ENCODE results near the gene TAMM41. TPM values are rescaled to one million over a fixed set of nuclear protein-coding genes. Genes with fewer than 3 reads are reported as not detected.
"Not testable (repeated sequence)": the region's sequence is repeated elsewhere in the genome, so short reads cannot be mapped to it uniquely, and the experiment has no call there.

Gene TAMM41
- total RNA-seq, 1 donor from 2014 or later: 30.9 TPM

- TF ChIP-seq CTCF (IDR thresholded peaks at IDR 0.05; ENCODE audit: unreplicated experiment): no peak
- no peak overlapping the region for H3K27ac Mint-ChIP-seq
- H3K4me1 Mint-ChIP-seq: peaks cover 13% of the 10 kb centered on the region
- H3K9me3 Mint-ChIP-seq: no peaks in the 10 kb centered on the region
- no peaks in the 10 kb centered on the region for H3K36me3 Mint-ChIP-seq
- no peak overlapping the region for H3K4me3 Mint-ChIP-seq
- H3K27me3 Mint-ChIP-seq (ENCODE audit: low read depth): no peaks in the 10 kb centered on the region
- DNase-seq (ENCODE audit: low spot score in 2 of 2, unreplicated experiment in 2 of 2): no peak
Measured at GRCh38 chr3:11757441-11757875, 89.2 kb downstream of the TAMM41 start.

GRCh38 chr3:11755276-11755675 lies 91.4 kb downstream of the TAMM41 start:
- no peak for TF ChIP-seq CTCF (IDR thresholded peaks at IDR 0.05; ENCODE audit: unreplicated experiment)
- Mint-ChIP-seq H3K27me3 (ENCODE audit: low read depth) (no peaks in the 10 kb centered on the region), H3K36me3 (no peaks in the 10 kb centered on the region), H3K4me1 (peaks cover 13% of the 10 kb centered on the region), H3K4me3 (no peak overlapping the region), H3K27ac (peak overlapping the region; percentile 80), H3K9me3 (no peaks in the 10 kb centered on the region)
- DNase-seq (ENCODE audit: low spot score in 2 of 2, unreplicated experiment in 2 of 2): no peak

GRCh38 chr3:11752254-11752653 lies 94.4 kb downstream of the TAMM41 start:
- peaks cover 13% of the 10 kb centered on the region for H3K4me1 Mint-ChIP-seq
- H3K36me3 Mint-ChIP-seq; H3K27me3 Mint-ChIP-seq (ENCODE audit: low read depth); H3K9me3 Mint-ChIP-seq; DNase-seq (ENCODE audit: low spot score in 2 of 2, unreplicated experiment in 2 of 2); H3K27ac Mint-ChIP-seq; H3K4me3 Mint-ChIP-seq: not testable (repeated sequence)

GRCh38 chr3:11748306-11748705 lies 98.4 kb downstream of the TAMM41 start:
- not testable (repeated sequence) for H3K36me3 Mint-ChIP-seq; H3K27me3 Mint-ChIP-seq (ENCODE audit: low read depth); H3K4me3 Mint-ChIP-seq; H3K27ac Mint-ChIP-seq; DNase-seq (ENCODE audit: low spot score in 2 of 2, unreplicated experiment in 2 of 2); H3K9me3 Mint-ChIP-seq; H3K4me1 Mint-ChIP-seq

Other genes with a start within 250 kb of the TAMM41 start
- gene VGLL4, start 203.0 kb downstream of the TAMM41 start, total RNA-seq: 137 to 140 TPM (median 138 TPM) in 3 replicates
- 0.78 to 0.97 TPM (median 0.86 TPM) in 3 replicates for gene SYN2, start 157.5 kb upstream of the TAMM41 start, total RNA-seq

Data from mesothelial cell of epicardium (in vitro differentiated cells).